Measurements from ENCODE around the gene TXN2.
"Not testable (repeated sequence)": the region's sequence is repeated elsewhere in the genome, so short reads cannot be mapped to it uniquely, and the experiment has no call there.

The TXN2 gene

GRCh38 chr22:36452250-36452977, 29.0 kb downstream of the TXN2 start:
- Histone ChIP-seq H3K4me3 (ENCODE audit: low read depth in 1 of 2, low read length in 1 of 2) (peak overlapping the region; percentile 77 to 89), H3K36me3 (no peaks in the 10 kb centered on the region), H3K9me3 (no peaks in the 10 kb centered on the region), H3K4me1 (ENCODE audit: control insufficient read depth in 1 of 2, insufficient read depth in 1 of 2, low read depth in 1 of 2, low read length in 1 of 2) (peaks cover 93 to 99% of the 10 kb centered on the region in 2 experiments), H3K27me3 (no peaks in the 10 kb centered on the region), H3K27ac (peak overlapping the region; percentile 99)
- no peak for TF ChIP-seq CTCF (IDR thresholded peaks at IDR 0.05)

- H3K9me3 ChIP-seq, H3K27me3 ChIP-seq, H3K36me3 ChIP-seq: not testable (repeated sequence)
- Histone ChIP-seq H3K4me3 (ENCODE audit: low read depth in 1 of 2, low read length in 1 of 2) (peak overlapping the region in 1 of 2 experiments; percentile 77), H3K27ac (peak overlapping the region; percentile 99), H3K4me1 (ENCODE audit: control insufficient read depth in 1 of 2, insufficient read depth in 1 of 2, low read depth in 1 of 2, low read length in 1 of 2) (peaks cover 96 to 99% of the 10 kb centered on the region in 2 experiments)
These were observed 30.5 kb downstream of the TXN2 start for GRCh38 chr22:36450923-36451322.

- peaks cover 97 to 99% of the 10 kb centered on the region in 2 experiments for H3K4me1 ChIP-seq (ENCODE audit: control insufficient read depth in 1 of 2, insufficient read depth in 1 of 2, low read depth in 1 of 2, low read length in 1 of 2)
- no peaks in the 10 kb centered on the region for H3K27me3 ChIP-seq
- TF ChIP-seq CTCF (IDR thresholded peaks at IDR 0.05), result no peak
- peak overlapping the region; percentile 25 to 40 for H3K4me3 ChIP-seq (ENCODE audit: low read depth in 1 of 2, low read length in 1 of 2)
- H3K36me3 ChIP-seq, result no peaks in the 10 kb centered on the region
- H3K9me3 ChIP-seq, result no peaks in the 10 kb centered on the region
- H3K27ac ChIP-seq, result peak overlapping the region; percentile 99
These were observed 31.8 kb downstream of the TXN2 start for GRCh38 chr22:36449596-36450175.

GRCh38 chr22:36447632-36448031, 33.8 kb downstream of the TXN2 start:
- Histone ChIP-seq H3K27me3 (no peaks in the 10 kb centered on the region), H3K4me1 (ENCODE audit: control insufficient read depth in 1 of 2, insufficient read depth in 1 of 2, low read depth in 1 of 2, low read length in 1 of 2) (peaks cover 94 to 98% of the 10 kb centered on the region in 2 experiments), H3K9me3 (no peaks in the 10 kb centered on the region), H3K4me3 (ENCODE audit: low read depth in 1 of 2, low read length in 1 of 2) (peak overlapping the region in 1 of 2 experiments; percentile 34), H3K36me3 (no peaks in the 10 kb centered on the region), H3K27ac (peak overlapping the region; percentile 99)
- no peak for TF ChIP-seq CTCF (IDR thresholded peaks at IDR 0.05)

- no peaks in the 10 kb centered on the region for H3K9me3 ChIP-seq
- H3K4me3 ChIP-seq (ENCODE audit: low read depth in 1 of 2, low read length in 1 of 2), result peak overlapping the region; percentile 0 to 30
- H3K4me1 ChIP-seq (ENCODE audit: control insufficient read depth in 1 of 2, insufficient read depth in 1 of 2, low read depth in 1 of 2, low read length in 1 of 2), result peaks cover 78 to 91% of the 10 kb centered on the region in 2 experiments
- H3K36me3 ChIP-seq, result no peaks in the 10 kb centered on the region
- no peak for TF ChIP-seq CTCF (IDR thresholded peaks at IDR 0.05)
- H3K27ac ChIP-seq, result peak overlapping the region; percentile 99
- H3K27me3 ChIP-seq, result no peaks in the 10 kb centered on the region
These were observed 36.2 kb downstream of the TXN2 start for GRCh38 chr22:36445158-36445668.

GRCh38 chr22:36443198-36443770, 38.2 kb downstream of the TXN2 start:
- Histone ChIP-seq H3K27me3 (no peaks in the 10 kb centered on the region), H3K36me3 (no peaks in the 10 kb centered on the region), H3K4me3 (ENCODE audit: low read depth in 1 of 2, low read length in 1 of 2) (no peak overlapping the region), H3K9me3 (no peaks in the 10 kb centered on the region), H3K27ac (peak overlapping the region; percentile 99), H3K4me1 (ENCODE audit: control insufficient read depth in 1 of 2, insufficient read depth in 1 of 2, low read depth in 1 of 2, low read length in 1 of 2) (peaks cover 59 to 71% of the 10 kb centered on the region in 2 experiments)
- no peak for TF ChIP-seq CTCF (IDR thresholded peaks at IDR 0.05)

All from neutrophil (primary cell).